B cell (primary cell): ENCODE results near the gene PAF1. TPM values are rescaled to one million over a fixed set of nuclear protein-coding genes. Genes with fewer than 3 reads are reported as not detected.
A peak's percentile ranks its signal among the peaks of the same experiment; 100 is the strongest.

Experiments
- ATAC-seq: fragments of 200-7000 bp; cut with Tn5 transposase; one replicate; pipeline ENCODE4 v1.10.0; 2021; ENCODE audit warnings: low read depth, mild to moderate bottlenecking, moderate number of reproducible peaks, moderate library complexity
- CTCF ChIA-PET: fragments of 350-600 bp; sonication (Branson Sonifier 250); formaldehyde crosslinking; loops from one replicate; lab custom pipeline; 2021; ENCODE audit warnings: antibody characterized with exemption, inconsistent platforms; lab: Charles Lee
- POLR2A ChIA-PET: fragments of 350-600 bp; sonication (Branson Sonifier 250); formaldehyde crosslinking; loops from one replicate; lab custom pipeline; 2021; ENCODE audit warnings: antibody characterized with exemption; lab: Charles Lee
- DNase-seq: peaks from one replicate; pipeline ENCODE4 v3.0.0; 2013
- H2AFZ ChIP-seq: 2 replicates; pipeline ENCODE4 v1.6.1; 2012; ENCODE audit warnings: mild to moderate bottlenecking, low read depth, low read length; ENCODE audit not compliant: insufficient read depth, poor library complexity, severe bottlenecking
- H3K27ac ChIP-seq, 2 donors: 1 replicate in 1 of 2; 2 replicates in 1 of 2; pipeline ENCODE4 v1.5.1; 2012 to 2013; ENCODE audit warnings: low read length in 2 of 2, mild to moderate bottlenecking in 2 of 2, moderate library complexity in 1 of 2
- H3K27me3 ChIP-seq, 4 experiments: fragments of 200-600 bp in 1 of 4; sonication (generic) in 1 of 4; replicated peaks in 1 of 4; 1 replicate in 2 of 4; 2 replicates in 2 of 4; pipeline versions ENCODE4 v1.6.1 to v1.7.0; 2013 to 2016; ENCODE audit warnings: low read length in 3 of 4, mild to moderate bottlenecking in 2 of 4, mixed read lengths in 1 of 4, moderate library complexity in 1 of 4; ENCODE audit not compliant: insufficient read depth in 4 of 4, control insufficient read depth in 3 of 4; ENCODE audit errors: control extremely low read depth in 1 of 4
- H3K36me3 ChIP-seq, 2 experiments: replicated peaks in 1 of 2; 1 replicate in 1 of 2; 2 replicates in 1 of 2; pipeline versions ENCODE4 v1.6.1 to v1.7.1; 2013; ENCODE audit warnings: low read length in 1 of 2; ENCODE audit not compliant: insufficient read depth in 2 of 2, control insufficient read depth in 1 of 2; ENCODE audit errors: control extremely low read depth in 1 of 2, extremely low read depth in 1 of 2
- H3K4me1 ChIP-seq, 2 donors: fragments of 200-600 bp in 1 of 2; sonication (generic) in 1 of 2; 1 replicate in 1 of 2; 2 replicates in 1 of 2; pipeline versions ENCODE4 v1.5.1 to v1.6.1; 2013 to 2017; ENCODE audit warnings: low read length in 2 of 2; ENCODE audit not compliant: control insufficient read depth in 2 of 2, insufficient read depth in 2 of 2
- H3K4me2 ChIP-seq: replicated peaks from 2 replicates; pipeline ENCODE3; 2012; ENCODE audit warnings: mild to moderate bottlenecking, low read depth, low read length; ENCODE audit not compliant: poor library complexity, severe bottlenecking
- H3K4me3 ChIP-seq, 5 experiments: fragments of 200-600 bp in 1 of 5; sonication (generic) in 1 of 5; 1 replicate in 3 of 5; 2 replicates in 2 of 5; pipeline versions ENCODE4 v1.5.1 to v1.7.0; 2011 to 2016; ENCODE audit warnings: low read length in 4 of 5, mild to moderate bottlenecking in 4 of 5, low read depth in 2 of 5, control low read depth in 1 of 5, moderate library complexity in 1 of 5; ENCODE audit not compliant: insufficient read depth in 1 of 5; ENCODE audit errors: control extremely low read depth in 1 of 5, extremely low read depth in 1 of 5
- H3K79me2 ChIP-seq: fragments of 200-600 bp; sonication (generic); one replicate; pipeline ENCODE4 v1.6.0; 2016; ENCODE audit warnings: low read length; ENCODE audit not compliant: control insufficient read depth, insufficient read depth
- H3K9ac ChIP-seq: fragments of 200-600 bp; sonication (generic); 2 replicates; pipeline ENCODE4 v1.6.1; 2017; ENCODE audit warnings: mild to moderate bottlenecking, low read length, moderate library complexity
- H3K9me3 ChIP-seq, 3 donors: one replicate each; pipeline versions ENCODE4 v1.6.1 to v1.7.1; 2013; ENCODE audit warnings: low read length in 2 of 3; ENCODE audit not compliant: control insufficient read depth in 2 of 3, insufficient read depth in 1 of 3; ENCODE audit errors: control extremely low read depth in 1 of 3
- H4K20me1 ChIP-seq: 2 replicates; pipeline ENCODE4 v1.6.0; 2012; ENCODE audit warnings: mild to moderate bottlenecking, low read length; ENCODE audit not compliant: insufficient read depth, control insufficient read depth, poor library complexity, severe bottlenecking
- H3K27ac Mint-ChIP-seq: one replicate; pipeline ENCODE4 v1.8.0; 2021; ENCODE audit warnings: mixed read lengths
- H3K27me3 Mint-ChIP-seq: one replicate; pipeline ENCODE4 v1.8.0; 2021; ENCODE audit warnings: mixed read lengths
- H3K4me1 Mint-ChIP-seq: one replicate; pipeline ENCODE4 v1.8.0; 2021; ENCODE audit warnings: mixed read lengths
- H3K4me3 Mint-ChIP-seq: one replicate; pipeline ENCODE4 v1.8.0; 2021; ENCODE audit warnings: mixed read lengths
- H3K9me3 Mint-ChIP-seq: one replicate; pipeline ENCODE4 v1.8.0; 2022; ENCODE audit warnings: mixed read lengths; ENCODE audit not compliant: insufficient read depth
- EZH2 ChIP-seq: IDR thresholded peaks from 2 replicates; pipeline ENCODE4 v1.6.1; 2012; ENCODE audit warnings: borderline replicate concordance, low read depth, mild to moderate bottlenecking, moderate library complexity, low read length; ENCODE audit not compliant: insufficient read depth, poor library complexity, severe bottlenecking
- WGBS: methylation state at CpG from one replicate; pipeline ENCODE4 v1.1.5; 2013; ENCODE audit warnings: missing lambda C conversion rate; ENCODE audit not compliant: insufficient coverage; 5-methylcytosine and 5-hydroxymethylcytosine counted together
- intact Hi-C: fragments of 100-400 bp; cut with micrococcal nuclease; formaldehyde crosslinking; loops from one replicate; pipeline ENCODE4 v1.10.0; 2022
- polyA plus RNA-seq: library from polyadenylated mRNA; depleted of rRNA; stranded (reverse); fragments of >200 nt; gene quantifications from 2 replicates; pipeline ENCODE4 v1.2.3, GENCODE V29; 2012
- total RNA-seq, 2 donors: library from RNA; stranded (reverse); fragments of 120-200 nt in 1 of 2; gene quantifications; 1 replicate in 1 of 2; 2 replicates in 1 of 2; pipeline versions ENCODE4 v1.2.3 to v1.2.4, GENCODE V29; 2013 to 2022
- TF ChIP-seq, protein P1 (sequence below): fragments of 200-600 bp; IDR thresholded peaks from one replicate; pipeline ENCODE4 v1.8.0; 2022; ENCODE audit warnings: antibody characterized with exemption, mild to moderate bottlenecking

Gene PAF1
- total and polyA plus RNA-seq, 2 donors (not counting 1 experiment from before 2014, with no cell fraction given) = 59.9 to 387 TPM

DNA sequence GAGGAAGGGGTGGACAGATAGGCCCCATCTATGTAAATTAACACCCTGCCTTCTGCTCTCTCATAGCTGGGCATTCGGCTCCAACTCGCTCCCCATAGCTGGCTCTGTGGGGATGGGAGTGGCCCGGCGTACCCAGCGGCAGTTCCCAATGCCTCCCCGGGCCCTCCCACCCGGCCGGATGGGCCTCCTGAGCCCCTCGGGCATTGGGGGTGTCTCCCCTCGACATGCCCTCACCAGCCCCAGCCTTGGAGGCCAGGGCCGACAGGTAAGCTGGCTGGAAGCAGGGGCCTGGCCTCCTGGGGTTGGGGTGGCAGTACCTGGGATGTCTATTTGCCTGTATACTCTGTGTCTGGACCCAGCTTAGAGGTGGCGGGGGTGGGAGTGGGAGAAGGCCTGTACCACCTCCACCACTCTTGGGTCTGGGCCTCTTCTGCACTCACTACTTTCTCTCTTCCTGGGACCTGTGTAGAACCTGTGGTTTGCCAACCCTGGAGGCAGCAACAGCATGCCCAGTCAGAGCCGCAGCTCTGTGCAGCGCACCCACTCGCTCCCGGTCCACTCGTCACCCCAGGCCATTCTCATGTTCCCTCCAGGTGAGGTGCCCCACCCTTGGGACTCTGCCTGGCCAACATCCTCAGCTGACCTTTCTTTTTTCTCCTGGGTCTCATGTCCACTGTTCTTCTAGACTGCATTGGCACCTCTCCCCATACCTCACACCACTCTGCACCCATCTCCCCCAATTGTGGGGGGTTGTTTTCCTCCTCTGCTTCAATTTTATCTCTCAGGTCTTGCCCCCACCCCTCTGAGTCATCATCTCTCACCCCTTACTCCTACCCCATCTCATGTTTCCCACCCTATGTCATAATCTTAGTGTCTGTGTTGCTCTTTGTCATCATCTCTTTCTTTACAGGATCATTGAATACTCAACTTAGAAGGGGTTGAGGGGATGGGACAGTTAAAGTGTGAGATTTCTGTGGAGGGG, 10.1 kb downstream of the PAF1 start:
- no peak for TF ChIP-seq EZH2
- TF ChIP-seq, protein P1, sequence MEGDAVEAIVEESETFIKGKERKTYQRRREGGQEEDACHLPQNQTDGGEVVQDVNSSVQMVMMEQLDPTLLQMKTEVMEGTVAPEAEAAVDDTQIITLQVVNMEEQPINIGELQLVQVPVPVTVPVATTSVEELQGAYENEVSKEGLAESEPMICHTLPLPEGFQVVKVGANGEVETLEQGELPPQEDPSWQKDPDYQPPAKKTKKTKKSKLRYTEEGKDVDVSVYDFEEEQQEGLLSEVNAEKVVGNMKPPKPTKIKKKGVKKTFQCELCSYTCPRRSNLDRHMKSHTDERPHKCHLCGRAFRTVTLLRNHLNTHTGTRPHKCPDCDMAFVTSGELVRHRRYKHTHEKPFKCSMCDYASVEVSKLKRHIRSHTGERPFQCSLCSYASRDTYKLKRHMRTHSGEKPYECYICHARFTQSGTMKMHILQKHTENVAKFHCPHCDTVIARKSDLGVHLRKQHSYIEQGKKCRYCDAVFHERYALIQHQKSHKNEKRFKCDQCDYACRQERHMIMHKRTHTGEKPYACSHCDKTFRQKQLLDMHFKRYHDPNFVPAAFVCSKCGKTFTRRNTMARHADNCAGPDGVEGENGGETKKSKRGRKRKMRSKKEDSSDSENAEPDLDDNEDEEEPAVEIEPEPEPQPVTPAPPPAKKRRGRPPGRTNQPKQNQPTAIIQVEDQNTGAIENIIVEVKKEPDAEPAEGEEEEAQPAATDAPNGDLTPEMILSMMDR = no peak
- Mint-ChIP-seq H3K4me3 (no peak overlapping the region), H3K27me3 (no peaks in the 10 kb centered on the region), H3K9me3 (no peaks in the 10 kb centered on the region), H3K27ac (peak overlapping the region; percentile 15), H3K4me1 (peaks cover 7% of the 10 kb centered on the region)
- CTCF ChIA-PET = interaction anchor here (0.6 kb wide), 1 partner anchor 258 kb away, joined by 3 read pairs; no protein-coding TSS in a partner anchor
- 95% methylated on average over 15 of the region's 17 CpGs for WGBS
- no peak overlapping the region for H3K4me3 ChIP-seq
- peaks cover 4 to 87% of the 10 kb centered on the region in 2 experiments for H3K36me3 ChIP-seq
- intact Hi-C loops = no loop called here
- H3K4me2 ChIP-seq = no peak overlapping the region
- H3K4me1 ChIP-seq = peaks cover 0 to 6% of the 10 kb centered on the region in 2 donors
- H2AFZ ChIP-seq = no peak overlapping the region
- no peaks in the 10 kb centered on the region for H4K20me1 ChIP-seq
- DNase-seq = no peak
- no peaks in the 10 kb centered on the region for H3K9me3 ChIP-seq
- H3K27me3 ChIP-seq = no peaks in the 10 kb centered on the region
- no peak for ATAC-seq
- POLR2A ChIA-PET = interaction anchor here (0.5 kb wide), 1 partner anchor 22 kb away, joined by 4 read pairs; no protein-coding TSS in a partner anchor
- H3K27ac ChIP-seq = no peak overlapping the region
- H3K79me2 ChIP-seq = no peaks in the 10 kb centered on the region
- no peak overlapping the region for H3K9ac ChIP-seq
